Testis (tissue), 2 donors: ENCODE measurements around the gene CAB39.

Source experiments
- POLR2A ChIP-seq: fragments of 450-650 bp; IDR thresholded peaks from one replicate; pipeline ENCODE4 v1.6.1; 2017; ENCODE audit warnings: antibody characterized with exemption, mild to moderate bottlenecking, moderate library complexity
- TF ChIP-seq, protein P1 (sequence below), 3 experiments: fragments of 450-650 bp in 2 of 3; fragments of 200-600 bp in 1 of 3; sonication (generic) in 1 of 3; IDR thresholded peaks; one replicate each; pipeline ENCODE4 v1.5.1; 2016 to 2019; ENCODE audit warnings: antibody characterized with exemption in 3 of 3, mild to moderate bottlenecking in 2 of 3, moderate library complexity in 1 of 3

DNA sequence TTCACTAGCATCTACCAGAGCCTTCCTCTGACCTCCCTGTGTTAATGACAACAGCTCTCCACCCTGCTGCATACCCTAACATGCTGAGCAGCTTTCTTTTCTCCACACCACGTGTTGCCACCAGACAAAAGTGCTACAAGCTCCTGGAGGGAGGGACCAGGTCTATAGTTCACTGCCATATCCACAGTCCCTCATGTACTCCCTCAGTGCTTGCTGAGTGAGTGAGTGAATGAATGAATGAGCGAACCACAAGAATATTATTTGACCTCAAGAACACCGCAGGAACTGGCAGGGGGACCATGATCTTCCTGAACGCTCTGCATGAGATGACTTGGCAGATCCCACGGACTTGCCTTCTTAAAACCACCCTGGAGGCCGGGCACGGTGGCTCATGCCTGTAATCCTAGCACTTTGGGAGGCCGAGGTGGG, 47.4 kb upstream of the CAB39 start:
- TF ChIP-seq POLR2A: no peak
- TF ChIP-seq, protein P1, sequence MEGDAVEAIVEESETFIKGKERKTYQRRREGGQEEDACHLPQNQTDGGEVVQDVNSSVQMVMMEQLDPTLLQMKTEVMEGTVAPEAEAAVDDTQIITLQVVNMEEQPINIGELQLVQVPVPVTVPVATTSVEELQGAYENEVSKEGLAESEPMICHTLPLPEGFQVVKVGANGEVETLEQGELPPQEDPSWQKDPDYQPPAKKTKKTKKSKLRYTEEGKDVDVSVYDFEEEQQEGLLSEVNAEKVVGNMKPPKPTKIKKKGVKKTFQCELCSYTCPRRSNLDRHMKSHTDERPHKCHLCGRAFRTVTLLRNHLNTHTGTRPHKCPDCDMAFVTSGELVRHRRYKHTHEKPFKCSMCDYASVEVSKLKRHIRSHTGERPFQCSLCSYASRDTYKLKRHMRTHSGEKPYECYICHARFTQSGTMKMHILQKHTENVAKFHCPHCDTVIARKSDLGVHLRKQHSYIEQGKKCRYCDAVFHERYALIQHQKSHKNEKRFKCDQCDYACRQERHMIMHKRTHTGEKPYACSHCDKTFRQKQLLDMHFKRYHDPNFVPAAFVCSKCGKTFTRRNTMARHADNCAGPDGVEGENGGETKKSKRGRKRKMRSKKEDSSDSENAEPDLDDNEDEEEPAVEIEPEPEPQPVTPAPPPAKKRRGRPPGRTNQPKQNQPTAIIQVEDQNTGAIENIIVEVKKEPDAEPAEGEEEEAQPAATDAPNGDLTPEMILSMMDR (IDR thresholded peaks at IDR 0.05): no peak
